SK-N-MC (cell line): ENCODE data around the gene SNX6.

Source experiments
- DNase-seq: peaks from one replicate; pipeline ENCODE4 v3.0.0-alpha.2; 2011; ENCODE audit warnings: low read depth, low spot score
- H3K27ac ChIP-seq: fragments of 200-600 bp; sonication (generic); 2 replicates; pipeline ENCODE4 v1.5.1; 2016; ENCODE audit warnings: mixed run types
- H3K36me3 ChIP-seq: fragments of 200-600 bp; sonication (generic); 2 replicates; pipeline ENCODE4 v1.6.1; 2017; ENCODE audit warnings: antibody characterized with exemption, low read length, mixed read lengths; ENCODE audit not compliant: insufficient read depth
- H3K4me3 ChIP-seq: fragments of 200-600 bp; sonication (generic); 2 replicates; pipeline ENCODE4 v1.5.1; 2016
- H3K9ac ChIP-seq: fragments of 200-600 bp; sonication (generic); 2 replicates; pipeline ENCODE4 v1.8.0; 2017; ENCODE audit warnings: mixed run types, mixed read lengths; ENCODE audit not compliant: insufficient read length
- H3K9me3 ChIP-seq: fragments of 200-600 bp; sonication (generic); 2 replicates; pipeline ENCODE4 v1.6.1; 2017; ENCODE audit warnings: low read depth, mild to moderate bottlenecking, antibody characterized with exemption, low read length, moderate library complexity, mixed read lengths
- EZH2 ChIP-seq: fragments of 200-600 bp; sonication (generic); IDR thresholded peaks from one replicate; pipeline ENCODE4 v1.6.1; 2017; ENCODE audit warnings: antibody characterized with exemption
- FOXP2 ChIP-seq: optimal IDR thresholded peaks from 2 replicates; pipeline ENCODE3; 2011; ENCODE audit warnings: mild to moderate bottlenecking, moderate library complexity; ENCODE audit not compliant: insufficient read depth; ENCODE audit errors: extremely low read length, control extremely low read depth
- POLR2AphosphoS5 ChIP-seq: IDR thresholded peaks from 2 replicates; pipeline ENCODE4 v1.6.1; 2012; ENCODE audit warnings: mild to moderate bottlenecking, low read depth, low read length, borderline replicate concordance

The SNX6 gene

GRCh38 chr14:34629657-34630529 is at the start of gene SNX6:
Gene SNX6 (minus strand): TSS chr14:34630148. CDS start chr14:34630116, 32 bp downstream.
- Histone ChIP-seq H3K36me3 (peaks cover 8% of the 10 kb centered on the region; the same call in 1 of the 2 replicates), H3K27ac (peak within 1 kb of the TSS; percentile 76; the same call in 1 of the 2 replicates), H3K9me3 (no peaks in the 10 kb centered on the region), H3K9ac (peak within 1 kb of the TSS; percentile 85), H3K4me3 (peak within 1 kb of the TSS; percentile 89)
- DNase-seq: no peak
- TF ChIP-seq EZH2 (no peak), FOXP2 (no peak), POLR2AphosphoS5 (peak; percentile 83)

GRCh38 chr14:34678735-34679134 is 48.8 kb upstream of the SNX6 start:
- TF ChIP-seq POLR2AphosphoS5 (no peak), EZH2 (no peak), FOXP2 (no peak)
- H3K9ac ChIP-seq: no peak overlapping the region
- DNase-seq: no peak
- no peaks in the 10 kb centered on the region for H3K36me3 ChIP-seq
- H3K9me3 ChIP-seq: no peaks in the 10 kb centered on the region
- H3K27ac ChIP-seq: no peak overlapping the region
- H3K4me3 ChIP-seq: no peak overlapping the region

- no peak overlapping the region for H3K9ac ChIP-seq
- H3K4me3 ChIP-seq: no peak overlapping the region
- H3K9me3 ChIP-seq: no peaks in the 10 kb centered on the region
- no peak for TF ChIP-seq FOXP2
- TF ChIP-seq POLR2AphosphoS5: no peak
- TF ChIP-seq EZH2: no peak
- H3K36me3 ChIP-seq: no peaks in the 10 kb centered on the region
- H3K27ac ChIP-seq: no peak overlapping the region
- no peak for DNase-seq
Observed at GRCh38 chr14:34678306-34678705, 48.4 kb upstream of the SNX6 start.

- Histone ChIP-seq H3K27ac (no peak overlapping the region), H3K9me3 (no peaks in the 10 kb centered on the region), H3K36me3 (no peaks in the 10 kb centered on the region), H3K9ac (no peak overlapping the region), H3K4me3 (no peak overlapping the region)
- DNase-seq: no peak
- TF ChIP-seq FOXP2 (no peak), POLR2AphosphoS5 (no peak), EZH2 (no peak)
Observed at GRCh38 chr14:34676516-34677211, 46.7 kb upstream of the SNX6 start.

GRCh38 chr14:34673702-34674101 is 43.8 kb upstream of the SNX6 start:
- H3K9ac ChIP-seq: no peak overlapping the region
- TF ChIP-seq POLR2AphosphoS5 (no peak), EZH2 (no peak), FOXP2 (no peak)
- no peaks in the 10 kb centered on the region for H3K36me3 ChIP-seq
- no peak for DNase-seq
- H3K4me3 ChIP-seq: no peak overlapping the region
- no peak overlapping the region for H3K27ac ChIP-seq
- H3K9me3 ChIP-seq: no peaks in the 10 kb centered on the region

GRCh38 chr14:34671716-34672115 is 41.8 kb upstream of the SNX6 start:
- no peaks in the 10 kb centered on the region for H3K9me3 ChIP-seq
- H3K27ac ChIP-seq: no peak overlapping the region
- H3K36me3 ChIP-seq: no peaks in the 10 kb centered on the region
- H3K4me3 ChIP-seq: no peak overlapping the region
- no peak for TF ChIP-seq FOXP2
- no peak for TF ChIP-seq POLR2AphosphoS5
- no peak for TF ChIP-seq EZH2
- no peak for DNase-seq
- no peak overlapping the region for H3K9ac ChIP-seq

- Histone ChIP-seq H3K9ac (no peak overlapping the region), H3K36me3 (no peaks in the 10 kb centered on the region), H3K9me3 (no peaks in the 10 kb centered on the region), H3K4me3 (no peak overlapping the region), H3K27ac (no peak overlapping the region)
- no peak for DNase-seq
- TF ChIP-seq EZH2 (no peak), FOXP2 (no peak), POLR2AphosphoS5 (no peak)
Observed at GRCh38 chr14:34668111-34668510, 38.2 kb upstream of the SNX6 start.

- TF ChIP-seq EZH2 (no peak), POLR2AphosphoS5 (no peak), FOXP2 (no peak)
- no peak overlapping the region for H3K9ac ChIP-seq
- H3K4me3 ChIP-seq: no peak overlapping the region
- H3K27ac ChIP-seq: peak overlapping the region; percentile 99; the same call in 1 of the 2 replicates
- DNase-seq: no peak
- no peaks in the 10 kb centered on the region for H3K9me3 ChIP-seq
- H3K36me3 ChIP-seq: no peaks in the 10 kb centered on the region
Observed at GRCh38 chr14:34667007-34667406, 37.1 kb upstream of the SNX6 start.
